Inflammatory macrophage treated with lipopolysaccharide for 1 hour (primary cell): Measurements from ENCODE around the gene MAG.
A peak's percentile ranks its signal among the peaks of the same experiment; 100 is the strongest.

Experiments
- DNase-seq, 2 donors: peaks; one replicate each; pipeline ENCODE4 v3.0.0-alpha.2; 2020 to 2022

The MAG gene

GRCh38 chr19:35299523-35300338 is 7.8 kb downstream of the MAG start:
- DNase-seq = no peak

GRCh38 chr19:35300339-35300649 is 8.3 kb downstream of the MAG start:
- DNase-seq = no peak

- DNase-seq = no peak
These were observed 10.0 kb downstream of the MAG start for GRCh38 chr19:35301961-35302360.

GRCh38 chr19:35302446-35302845 is 10.5 kb downstream of the MAG start:
- DNase-seq = no peak

GRCh38 chr19:35303357-35303915 is 11.5 kb downstream of the MAG start:
- peak in 1 of 2 donors; percentile 20 for DNase-seq

- no peak for DNase-seq
These were observed 12.1 kb downstream of the MAG start for GRCh38 chr19:35304036-35304435.

- DNase-seq = no peak
These were observed 13.2 kb downstream of the MAG start for GRCh38 chr19:35305181-35305580.

- no peak for DNase-seq
These were observed 14.7 kb downstream of the MAG start for GRCh38 chr19:35306473-35307246.

- DNase-seq = no peak
These were observed 16.0 kb downstream of the MAG start for GRCh38 chr19:35307931-35308330.

- no peak for DNase-seq
These were observed 16.9 kb downstream of the MAG start for GRCh38 chr19:35308910-35309309.

GRCh38 chr19:35309481-35310279 is 17.7 kb downstream of the MAG start:
- DNase-seq = no peak

- no peak for DNase-seq
These were observed 18.4 kb downstream of the MAG start for GRCh38 chr19:35310331-35310730.

- no peak for DNase-seq
These were observed 19.0 kb downstream of the MAG start for GRCh38 chr19:35310811-35311465.

GRCh38 chr19:35311901-35312665 is 20.1 kb downstream of the MAG start:
- no peak for DNase-seq

- no peak for DNase-seq
These were observed 21.6 kb downstream of the MAG start for GRCh38 chr19:35313587-35313986.

- DNase-seq = no peak
These were observed 22.1 kb downstream of the MAG start for GRCh38 chr19:35314031-35314430.

- no peak for DNase-seq
These were observed 23.0 kb downstream of the MAG start for GRCh38 chr19:35314858-35315470.

- DNase-seq = no peak
These were observed 23.9 kb downstream of the MAG start for GRCh38 chr19:35315883-35316282.

GRCh38 chr19:35316560-35316959 is 24.6 kb downstream of the MAG start:
- DNase-seq = no peak

GRCh38 chr19:35317464-35318043 is 25.6 kb downstream of the MAG start:
- peak; percentile 56 to 77 for DNase-seq
